Measurements from ENCODE around the gene BACH2. TPM values are rescaled to one million over a fixed set of nuclear protein-coding genes. Genes with fewer than 3 reads are reported as not detected.

Gene BACH2
- total and polyA plus RNA-seq, 2 donors (not counting 1 experiment from before 2014, with no cell fraction given), result 2.2 to 2.6 TPM

- Histone ChIP-seq H3K9me3 (ENCODE audit: control insufficient read depth, insufficient read depth, low read depth, low read length) (no peaks in the 10 kb centered on the region), H3K79me2 (ENCODE audit: control insufficient read depth, insufficient read depth, low read length) (no peaks in the 10 kb centered on the region), H3K4me3 (replicated peaks in 1 of 4; ENCODE audit: control extremely low read depth in 1 of 4, insufficient read depth in 1 of 4, low read depth in 3 of 4, low read length in 4 of 4) (no peak overlapping the region), H3K27ac (ENCODE audit: insufficient read depth, low read length) (no peak overlapping the region), H3K9ac (ENCODE audit: insufficient read depth, low read length) (no peak overlapping the region), H3K36me3 (ENCODE audit: control insufficient read depth, insufficient read depth, low read length) (no peaks in the 10 kb centered on the region), H3K27me3 (ENCODE audit: control insufficient read depth, insufficient read depth, low read length) (no peaks in the 10 kb centered on the region), H4K20me1 (ENCODE audit: control insufficient read depth, extremely low read depth, insufficient read depth, low read length) (no peaks in the 10 kb centered on the region), H3K4me2 (ENCODE audit: extremely low read depth, insufficient read depth, low read length) (no peak overlapping the region), H2AFZ (ENCODE audit: low read length) (no peak overlapping the region), H3K4me1 (ENCODE audit: control insufficient read depth, extremely low read depth, insufficient read depth, low read length) (peaks cover 5% of the 10 kb centered on the region)
- DNase-seq (ENCODE audit: low read depth in 2 of 2), result no peak
- TF ChIP-seq EZH2 (IDR thresholded peaks at IDR 0.05; ENCODE audit: low read length, missing control alignments) (no peak), CTCF (conservative IDR thresholded peaks at IDR 0.05 in 1 of 2, IDR thresholded peaks at IDR 0.05 in 1 of 2; ENCODE audit: low read depth in 1 of 2, low read length in 2 of 2) (no peak)
These were observed 255.7 kb downstream of the BACH2 start for GRCh38 chr6:90040931-90041330.

GRCh38 chr6:90039911-90040310, 256.7 kb downstream of the BACH2 start:
- no peaks in the 10 kb centered on the region for H3K79me2 ChIP-seq (ENCODE audit: control insufficient read depth, insufficient read depth, low read length)
- no peak overlapping the region for H3K9ac ChIP-seq (ENCODE audit: insufficient read depth, low read length)
- no peaks in the 10 kb centered on the region for H3K36me3 ChIP-seq (ENCODE audit: control insufficient read depth, insufficient read depth, low read length)
- no peak overlapping the region for H3K4me2 ChIP-seq (ENCODE audit: extremely low read depth, insufficient read depth, low read length)
- peak; percentile 23 to 76 for DNase-seq (ENCODE audit: low read depth in 2 of 2)
- no peaks in the 10 kb centered on the region for H3K27me3 ChIP-seq (ENCODE audit: control insufficient read depth, insufficient read depth, low read length)
- no peak overlapping the region for H3K27ac ChIP-seq (ENCODE audit: insufficient read depth, low read length)
- TF ChIP-seq EZH2 (IDR thresholded peaks at IDR 0.05; ENCODE audit: low read length, missing control alignments) (no peak), CTCF (conservative IDR thresholded peaks at IDR 0.05 in 1 of 2, IDR thresholded peaks at IDR 0.05 in 1 of 2; ENCODE audit: low read depth in 1 of 2, low read length in 2 of 2) (no peak)
- H2AFZ ChIP-seq (ENCODE audit: low read length), result no peak overlapping the region
- H3K4me3 ChIP-seq (replicated peaks in 1 of 4; ENCODE audit: control extremely low read depth in 1 of 4, insufficient read depth in 1 of 4, low read depth in 3 of 4, low read length in 4 of 4), result no peak overlapping the region
- H3K4me1 ChIP-seq (ENCODE audit: control insufficient read depth, extremely low read depth, insufficient read depth, low read length), result peaks cover 3% of the 10 kb centered on the region
- no peaks in the 10 kb centered on the region for H4K20me1 ChIP-seq (ENCODE audit: control insufficient read depth, extremely low read depth, insufficient read depth, low read length)
- H3K9me3 ChIP-seq (ENCODE audit: control insufficient read depth, insufficient read depth, low read depth, low read length), result no peaks in the 10 kb centered on the region

DNA sequence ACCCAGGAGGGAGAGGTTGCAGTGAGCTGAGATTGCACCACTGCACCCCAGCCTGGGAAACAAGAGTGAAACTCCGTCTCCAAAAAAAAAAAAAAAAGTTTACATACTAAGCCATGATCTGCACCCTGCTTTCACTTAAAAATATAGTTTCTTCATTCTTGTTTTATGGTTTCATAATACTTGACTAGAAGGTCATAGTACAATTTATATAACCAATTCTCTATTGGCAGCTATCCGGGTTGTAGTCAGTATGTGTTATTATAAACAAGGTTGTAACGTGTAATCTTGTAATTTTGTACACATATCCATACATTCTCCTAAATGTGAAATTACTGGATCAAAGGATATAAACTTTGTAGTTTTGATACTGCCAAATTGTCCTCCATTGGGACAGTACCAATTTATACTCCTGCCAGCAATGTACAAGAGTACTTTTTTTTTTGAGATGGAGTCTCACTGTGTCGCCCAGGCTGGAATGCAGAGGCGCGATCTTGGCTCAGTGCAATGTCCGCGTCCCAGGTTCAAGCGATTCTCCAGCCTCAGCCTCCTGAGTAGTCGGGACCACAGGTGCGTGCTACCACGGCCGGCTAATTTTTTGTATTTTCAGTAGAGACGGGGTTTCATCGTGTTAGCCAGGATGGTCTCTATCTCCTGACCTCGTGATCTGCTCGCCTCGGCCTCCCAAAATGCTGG, 257.5 kb downstream of the BACH2 start:
- Histone ChIP-seq H3K4me1 (ENCODE audit: control insufficient read depth, extremely low read depth, insufficient read depth, low read length) (peaks cover 3% of the 10 kb centered on the region), H3K27me3 (ENCODE audit: control insufficient read depth, insufficient read depth, low read length) (no peaks in the 10 kb centered on the region), H3K4me2 (ENCODE audit: extremely low read depth, insufficient read depth, low read length) (no peak overlapping the region), H3K9me3 (ENCODE audit: control insufficient read depth, insufficient read depth, low read depth, low read length) (no peaks in the 10 kb centered on the region), H3K4me3 (replicated peaks in 1 of 4; ENCODE audit: control extremely low read depth in 1 of 4, insufficient read depth in 1 of 4, low read depth in 3 of 4, low read length in 4 of 4) (no peak overlapping the region), H2AFZ (ENCODE audit: low read length) (no peak overlapping the region), H3K79me2 (ENCODE audit: control insufficient read depth, insufficient read depth, low read length) (no peaks in the 10 kb centered on the region), H3K9ac (ENCODE audit: insufficient read depth, low read length) (no peak overlapping the region), H3K36me3 (ENCODE audit: control insufficient read depth, insufficient read depth, low read length) (no peaks in the 10 kb centered on the region), H4K20me1 (ENCODE audit: control insufficient read depth, extremely low read depth, insufficient read depth, low read length) (no peaks in the 10 kb centered on the region), H3K27ac (ENCODE audit: insufficient read depth, low read length) (no peak overlapping the region)
- no peak for TF ChIP-seq CTCF (conservative IDR thresholded peaks at IDR 0.05 in 1 of 2, IDR thresholded peaks at IDR 0.05 in 1 of 2; ENCODE audit: low read depth in 1 of 2, low read length in 2 of 2)
- no peak for TF ChIP-seq EZH2 (IDR thresholded peaks at IDR 0.05; ENCODE audit: low read length, missing control alignments)
- DNase-seq (ENCODE audit: low read depth in 2 of 2), result peak in 1 of 2 donors; percentile 91

All from fibroblast of lung (primary cell).